CD4-positive, alpha-beta T cell (primary cell): ENCODE data around the gene PRKN. TPM values are rescaled to one million over a fixed set of nuclear protein-coding genes. Genes with fewer than 3 reads are reported as not detected.

Experiments used
- ATAC-seq: fragments of 200-7000 bp; cut with Tn5 transposase; one replicate; pipeline ENCODE4 v1.10.0; 2022; ENCODE audit warnings: mild to moderate bottlenecking; ENCODE audit not compliant: poor library complexity
- CTCF ChIA-PET: fragments of 350-600 bp; sonication (Branson Sonifier 250); formaldehyde crosslinking; loops from one replicate; lab custom pipeline; 2021; ENCODE audit warnings: antibody characterized with exemption, inconsistent platforms; lab: Charles Lee
- POLR2A ChIA-PET: fragments of 350-600 bp; sonication (Branson Sonifier 250); formaldehyde crosslinking; loops from one replicate; lab custom pipeline; 2021; ENCODE audit warnings: antibody characterized with exemption, inconsistent platforms; lab: Charles Lee
- DNase-seq, 14 experiments: peaks; one replicate each; pipeline ENCODE4 v3.0.0-alpha.2; 2013 to 2020; ENCODE audit warnings: mixed read lengths in 2 of 14
- H3K27ac ChIP-seq, 2 donors: one replicate each; pipeline versions ENCODE4 v1.5.1 to v1.7.0; 2013; ENCODE audit warnings: low read length in 2 of 2, low read depth in 1 of 2, mild to moderate bottlenecking in 1 of 2
- H3K27me3 ChIP-seq, 2 experiments: 1 replicate in 1 of 2; 2 replicates in 1 of 2; pipeline versions ENCODE4 v1.6.1 to v1.7.0; 2013; ENCODE audit warnings: low read length in 2 of 2, control low read depth in 1 of 2, mild to moderate bottlenecking in 1 of 2, moderate library complexity in 1 of 2; ENCODE audit not compliant: insufficient read depth in 2 of 2, control insufficient read depth in 1 of 2
- H3K36me3 ChIP-seq: one replicate; pipeline ENCODE4 v1.6.1; 2013; ENCODE audit warnings: low read length, control low read depth; ENCODE audit not compliant: insufficient read depth
- H3K4me1 ChIP-seq: one replicate; pipeline ENCODE4 v1.6.1; 2013; ENCODE audit warnings: low read length, control low read depth; ENCODE audit not compliant: insufficient read depth
- H3K4me3 ChIP-seq: one replicate; pipeline ENCODE4 v1.5.1; 2013; ENCODE audit warnings: mild to moderate bottlenecking, low read length, moderate library complexity
- H3K9me3 ChIP-seq, 2 experiments: 1 replicate in 1 of 2; 2 replicates in 1 of 2; pipeline versions ENCODE4 v1.6.1 to v1.7.0; 2013; ENCODE audit warnings: low read length in 2 of 2, mild to moderate bottlenecking in 2 of 2, control low read depth in 1 of 2, moderate library complexity in 1 of 2; ENCODE audit not compliant: control insufficient read depth in 1 of 2, insufficient read depth in 1 of 2
- H3K27ac Mint-ChIP-seq: one replicate; pipeline ENCODE4 v1.8.0; 2020; ENCODE audit warnings: mixed read lengths
- H3K27me3 Mint-ChIP-seq: one replicate; pipeline ENCODE4 v1.8.0; 2021; ENCODE audit warnings: mixed read lengths
- H3K36me3 Mint-ChIP-seq: one replicate; pipeline ENCODE4 v1.8.0; 2021; ENCODE audit warnings: low read depth, mixed read lengths
- H3K4me1 Mint-ChIP-seq: one replicate; pipeline ENCODE4 v1.8.0; 2021; ENCODE audit warnings: low read depth, mixed read lengths
- H3K4me3 Mint-ChIP-seq: one replicate; pipeline ENCODE4 v1.8.0; 2020; ENCODE audit warnings: mild to moderate bottlenecking, mixed read lengths
- H3K9me3 Mint-ChIP-seq: one replicate; pipeline ENCODE4 v1.8.0; 2020; ENCODE audit warnings: mixed read lengths
- CTCF ChIP-seq: fragments of 200-600 bp; IDR thresholded peaks from one replicate; pipeline ENCODE4 v1.8.0; 2022; ENCODE audit warnings: antibody characterized with exemption, mild to moderate bottlenecking
- intact Hi-C, 2 experiments: fragments of 100-400 bp; cut with DNase I in 1 of 2; cut with micrococcal nuclease in 1 of 2; formaldehyde crosslinking; loops; one replicate each; pipeline versions ENCODE4 v1.15.1 to v1.9.0; 2023 to 2025; cut with DNase I, micrococcal nuclease
- total RNA-seq, 174 experiments: library from RNA in 2 of 174; stranded (reverse) in 2 of 174; gene quantifications; one replicate each; pipeline ENCODE4 v1.2.3 and lab custom pipeline; 2021 to 2026

The PRKN gene
- total RNA-seq, 2 experiments from 2014 or later, result 5.2 to 5.4 TPM

GRCh38 chr6:161602359-161602758, 1125.2 kb downstream of the PRKN start:
- POLR2A ChIA-PET, result no interaction called here
- Histone ChIP-seq H3K4me1 (no peaks in the 10 kb centered on the region), H3K27me3 (no peaks in the 10 kb centered on the region), H3K4me3 (no peak overlapping the region), H3K36me3 (no peaks in the 10 kb centered on the region), H3K9me3 (peaks cover 0 to 4% of the 10 kb centered on the region in 2 experiments), H3K27ac (no peak overlapping the region)
- ATAC-seq (no peak), DNase-seq (no peak)
- peaks cover 3% of the 10 kb centered on the region for H3K9me3 Mint-ChIP-seq
- H3K36me3 Mint-ChIP-seq, result no peaks in the 10 kb centered on the region
- intact Hi-C loops, result no loop called here
- H3K27ac Mint-ChIP-seq, result no peak overlapping the region
- H3K4me3 Mint-ChIP-seq, result no peak overlapping the region
- TF ChIP-seq CTCF, result no peak
- H3K27me3 Mint-ChIP-seq, result no peaks in the 10 kb centered on the region
- CTCF ChIA-PET, result interaction anchor here (0.6 kb wide), 1 partner anchor 17 kb away, joined by 3 read pairs; no protein-coding TSS in a partner anchor
- no peaks in the 10 kb centered on the region for H3K4me1 Mint-ChIP-seq

- H3K27ac Mint-ChIP-seq, result no peak overlapping the region
- Histone ChIP-seq H3K27ac (no peak overlapping the region), H3K36me3 (no peaks in the 10 kb centered on the region), H3K4me1 (no peaks in the 10 kb centered on the region), H3K4me3 (no peak overlapping the region), H3K27me3 (no peaks in the 10 kb centered on the region), H3K9me3 (peaks cover 0 to 4% of the 10 kb centered on the region in 2 experiments)
- ATAC-seq (no peak), DNase-seq (no peak)
- no peak overlapping the region for H3K4me3 Mint-ChIP-seq
- no peaks in the 10 kb centered on the region for H3K36me3 Mint-ChIP-seq
- no peak for TF ChIP-seq CTCF
- peaks cover 8% of the 10 kb centered on the region for H3K9me3 Mint-ChIP-seq
- ChIA-PET CTCF (no interaction called here), POLR2A (no interaction called here)
- H3K4me1 Mint-ChIP-seq, result no peaks in the 10 kb centered on the region
- intact Hi-C loops, result no loop called here
- H3K27me3 Mint-ChIP-seq, result no peaks in the 10 kb centered on the region
These were observed 1128.7 kb downstream of the PRKN start for GRCh38 chr6:161598896-161599295.

GRCh38 chr6:161596807-161597520, 1130.6 kb downstream of the PRKN start:
- H3K4me1 Mint-ChIP-seq, result no peaks in the 10 kb centered on the region
- Histone ChIP-seq H3K4me1 (no peaks in the 10 kb centered on the region), H3K27ac (no peak overlapping the region), H3K9me3 (peaks cover 0 to 15% of the 10 kb centered on the region in 2 experiments), H3K4me3 (no peak overlapping the region), H3K27me3 (no peaks in the 10 kb centered on the region), H3K36me3 (no peaks in the 10 kb centered on the region)
- no peak overlapping the region for H3K27ac Mint-ChIP-seq
- peaks cover 12% of the 10 kb centered on the region for H3K9me3 Mint-ChIP-seq
- ATAC-seq (no peak), DNase-seq (no peak)
- ChIA-PET CTCF (no interaction called here), POLR2A (no interaction called here)
- no peaks in the 10 kb centered on the region for H3K36me3 Mint-ChIP-seq
- H3K4me3 Mint-ChIP-seq, result no peak overlapping the region
- H3K27me3 Mint-ChIP-seq, result no peaks in the 10 kb centered on the region
- intact Hi-C loops, result no loop called here
- no peak for TF ChIP-seq CTCF
